GM18873 (cell line): ENCODE measurements around the gene PRPF31.
"Not testable (repeated sequence)": the region's sequence is repeated elsewhere in the genome, so short reads cannot be mapped to it uniquely, and the experiment has no call there.

Experiments used
- ATAC-seq: cut with Tn5 transposase; IDR thresholded peaks from one replicate; pipeline ENCODE4 v1.9.1; 2021; ENCODE audit warnings: mild to moderate bottlenecking, moderate library complexity, moderate number of reproducible peaks; ENCODE audit not compliant: unreplicated experiment, low FRiP score

PRPF31 gene

DNA sequence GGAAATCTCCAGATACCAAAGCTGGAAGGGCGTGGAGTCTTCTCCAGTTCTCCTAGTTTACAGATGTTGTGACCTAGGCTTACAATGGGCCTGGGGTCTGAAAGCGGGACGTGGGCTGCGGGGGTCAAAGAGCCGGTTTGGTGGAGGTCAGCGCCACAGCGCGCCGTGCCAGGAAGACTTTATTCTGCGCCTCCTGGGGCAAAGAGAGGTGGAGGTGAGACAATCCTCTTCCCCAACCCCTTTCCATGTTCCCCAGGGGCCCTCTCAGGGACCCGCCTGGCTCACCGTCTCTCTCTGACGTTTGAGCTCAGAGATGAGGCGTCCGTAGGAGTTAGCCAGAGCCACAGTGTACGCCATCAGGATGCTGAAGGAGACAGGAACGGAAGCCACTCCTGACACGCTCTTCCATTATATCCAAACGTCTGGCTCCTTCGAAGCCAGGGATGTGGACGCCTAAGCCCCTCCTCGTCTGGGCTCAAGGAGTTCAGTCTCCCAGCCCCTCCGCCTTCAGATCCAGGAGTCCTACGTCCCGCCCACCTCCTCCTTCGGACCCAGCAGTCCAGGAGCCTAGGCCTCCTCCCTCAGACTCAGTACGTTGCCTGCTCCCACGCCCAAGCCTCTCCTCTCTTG lies 44.7 kb downstream of the PRPF31 start:
- ATAC-seq, result no peak

DNA sequence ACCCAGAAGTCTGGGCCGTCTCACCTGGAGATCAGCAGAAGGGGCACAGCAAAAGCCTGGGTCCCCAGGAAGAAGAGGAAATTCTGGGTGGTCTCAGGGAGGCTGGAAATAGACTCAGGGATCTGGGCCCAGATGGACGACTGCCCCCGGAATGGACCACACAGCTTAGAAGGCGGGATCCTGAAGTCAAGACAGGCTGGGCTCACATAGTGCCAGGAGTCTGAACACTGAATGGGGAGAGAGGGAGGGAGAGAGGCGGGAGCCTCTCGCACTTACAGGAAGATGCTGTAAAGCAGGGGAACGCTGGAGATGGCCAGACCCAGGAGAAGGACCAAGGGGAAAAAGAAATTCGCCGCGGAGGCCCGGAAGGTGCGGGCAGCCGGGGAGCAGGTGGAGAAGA lies 45.3 kb downstream of the PRPF31 start:
- ATAC-seq, result no peak

DNA sequence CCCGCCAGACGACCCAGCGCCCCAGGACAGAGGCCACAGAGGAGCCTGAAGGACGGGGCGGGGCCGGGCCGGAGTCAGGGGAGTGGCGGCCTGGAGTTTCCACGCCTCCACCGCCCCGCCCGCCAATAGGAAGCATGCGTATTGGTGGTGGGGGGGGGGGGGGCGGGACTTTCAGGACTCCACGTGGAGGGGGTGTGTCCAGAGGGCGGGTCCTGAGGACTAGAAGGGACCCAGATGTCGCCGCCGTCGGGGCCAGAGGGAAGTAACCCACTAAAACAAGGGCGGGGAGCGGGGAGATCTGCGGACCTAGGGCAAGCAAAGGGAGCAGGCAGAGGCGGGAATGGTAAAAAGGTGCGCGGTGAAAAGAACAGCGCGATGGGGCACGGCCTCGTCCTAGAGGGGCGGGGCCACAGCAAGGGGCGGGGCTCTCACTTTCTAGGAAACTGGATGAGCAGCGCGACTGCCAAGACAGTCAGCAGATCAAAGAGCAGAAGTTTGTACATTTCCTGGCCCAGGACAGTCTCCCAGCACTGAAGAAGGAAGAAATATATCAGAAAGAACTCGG lies 46.8 kb downstream of the PRPF31 start:
- ATAC-seq, result no peak

DNA sequence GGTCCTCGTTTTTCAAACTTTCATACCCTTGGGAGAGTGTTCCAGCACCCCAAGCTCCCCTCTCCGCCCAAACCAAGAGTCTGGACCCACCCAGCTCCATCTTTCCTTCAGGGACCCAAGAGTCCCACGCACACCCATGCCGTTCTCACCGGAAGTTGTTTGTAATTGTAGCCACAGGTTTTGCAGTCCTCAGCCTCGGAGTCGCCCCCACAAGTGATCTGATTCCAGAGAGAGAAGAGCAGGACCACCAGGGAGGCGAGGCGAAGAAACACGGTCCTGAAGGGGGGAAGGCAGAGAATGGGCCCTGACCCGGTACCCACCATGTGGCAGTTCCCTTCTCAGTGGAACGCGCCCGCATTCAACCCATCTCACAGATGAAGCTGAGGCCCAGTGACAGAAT lies 47.3 kb downstream of the PRPF31 start:
- no peak for ATAC-seq

DNA sequence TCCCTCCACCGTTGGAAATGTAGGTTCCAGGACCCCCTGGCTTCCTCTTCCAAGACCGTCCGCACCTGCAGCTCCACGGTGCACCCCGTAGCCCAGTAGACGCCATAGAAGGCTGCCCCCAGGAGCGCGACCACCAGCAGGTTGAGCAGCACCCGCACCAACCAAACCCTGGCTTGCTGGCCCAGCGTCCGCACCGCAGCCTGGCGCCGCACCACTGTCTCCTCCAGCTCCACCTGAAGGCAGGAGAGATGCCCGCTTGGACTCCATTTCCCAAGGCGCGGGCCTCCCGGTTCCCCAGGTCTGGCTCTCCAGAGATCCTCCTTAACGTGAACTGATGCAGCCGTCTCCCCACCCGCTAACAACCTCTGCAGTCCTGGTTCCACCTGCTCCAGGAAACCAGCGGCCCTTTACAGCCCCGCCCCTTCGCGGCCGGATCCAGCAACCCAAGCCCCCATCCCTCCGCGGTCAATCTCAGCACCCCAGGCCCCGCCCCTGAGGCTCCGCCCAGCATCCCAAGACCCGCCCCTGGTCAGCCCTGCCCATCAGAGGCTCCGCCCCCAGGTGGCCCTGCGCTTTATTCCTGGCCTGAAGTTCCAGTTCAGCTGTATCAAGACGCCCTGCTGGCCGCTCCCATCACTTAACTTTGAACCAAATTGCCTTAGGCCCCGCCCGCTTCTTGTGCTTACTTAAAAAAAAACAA lies 49.0 kb downstream of the PRPF31 start:
- no peak for ATAC-seq

DNA sequence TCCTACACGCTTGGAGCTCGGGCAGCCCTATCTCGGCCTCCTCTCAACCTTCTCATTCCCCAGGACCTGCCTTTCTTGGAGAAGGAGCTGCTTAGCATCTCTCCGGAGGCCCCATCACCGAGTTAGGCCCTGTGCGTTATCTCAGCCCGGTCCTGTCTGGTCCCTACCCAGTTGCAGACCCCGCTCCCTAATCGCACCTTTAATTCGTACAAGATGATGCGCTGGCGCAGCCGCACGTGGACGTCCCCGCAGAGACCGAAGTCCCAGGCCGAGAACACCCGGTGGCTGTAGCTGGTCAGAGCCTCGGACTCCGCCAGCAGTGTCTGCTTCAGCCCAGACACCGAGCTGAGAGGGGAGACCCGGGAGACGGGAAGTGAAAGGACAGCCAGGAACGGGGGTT lies 49.7 kb downstream of the PRPF31 start:
- no peak for ATAC-seq

DNA sequence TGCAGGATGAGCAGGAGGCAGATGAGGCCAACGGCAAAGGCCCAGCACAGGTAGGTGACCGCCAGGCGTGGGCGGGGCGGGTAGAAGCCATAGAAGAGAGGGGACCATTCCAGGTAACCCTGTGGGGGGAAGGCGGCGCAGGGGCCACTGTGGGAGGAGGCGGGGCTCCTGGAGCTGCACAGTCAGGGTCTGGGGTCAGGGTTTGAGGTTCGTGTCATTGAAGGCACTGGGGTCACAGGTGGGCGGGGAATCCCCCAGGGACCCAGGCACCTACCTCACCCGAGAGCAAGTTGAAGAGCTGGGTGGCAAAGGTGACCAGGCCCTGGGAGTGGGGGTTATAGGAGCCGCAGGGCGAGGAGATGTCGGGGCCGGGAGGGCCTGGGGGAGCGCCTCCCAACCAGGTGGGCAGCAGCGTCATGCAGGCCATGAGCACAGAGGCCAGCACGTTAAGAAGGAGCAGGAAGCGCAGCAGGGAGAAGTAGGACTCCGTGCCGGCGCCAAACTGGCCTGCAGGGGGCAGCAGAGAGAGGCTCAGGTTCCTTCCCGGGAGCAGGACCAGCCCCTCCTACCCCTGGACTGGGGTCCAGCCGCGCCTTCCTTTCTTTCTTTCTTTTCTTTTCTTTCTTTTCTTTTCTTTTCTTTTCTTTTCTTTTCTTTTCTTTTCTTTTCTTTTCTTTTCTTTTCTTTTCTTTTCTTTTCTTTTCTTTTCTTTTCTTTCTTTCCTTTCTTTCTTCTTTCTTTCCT lies 52.8 kb downstream of the PRPF31 start:
- ATAC-seq, result no peak

DNA sequence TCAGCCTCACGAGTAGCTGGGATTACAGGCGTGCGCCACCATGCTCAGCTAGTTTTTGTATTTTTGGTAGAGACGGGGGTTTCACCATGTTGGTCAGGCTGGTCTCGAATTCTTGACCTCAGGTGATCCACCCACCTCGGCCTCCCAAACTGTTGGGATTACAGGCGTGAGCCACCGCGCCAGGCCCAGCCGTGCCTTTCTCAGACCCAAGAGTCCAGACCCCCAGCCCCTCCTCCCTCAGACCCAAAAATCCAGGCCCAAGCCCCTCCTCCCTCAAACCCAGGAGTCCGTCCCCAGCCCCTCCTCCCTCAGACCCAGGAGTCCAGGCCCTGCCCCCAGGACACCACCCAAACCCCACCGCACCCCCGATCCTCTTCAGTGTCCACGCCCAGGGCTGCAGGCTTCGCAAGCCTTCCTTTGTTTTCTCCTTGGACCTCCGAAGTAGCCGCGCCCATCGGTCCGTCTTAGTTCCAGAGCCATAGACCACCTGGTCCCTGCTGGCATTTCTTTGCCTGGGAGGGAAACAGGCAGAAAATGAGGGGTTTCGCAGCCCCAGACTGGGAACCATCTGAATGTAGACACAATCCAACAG lies 53.7 kb downstream of the PRPF31 start:
- no peak for ATAC-seq

DNA sequence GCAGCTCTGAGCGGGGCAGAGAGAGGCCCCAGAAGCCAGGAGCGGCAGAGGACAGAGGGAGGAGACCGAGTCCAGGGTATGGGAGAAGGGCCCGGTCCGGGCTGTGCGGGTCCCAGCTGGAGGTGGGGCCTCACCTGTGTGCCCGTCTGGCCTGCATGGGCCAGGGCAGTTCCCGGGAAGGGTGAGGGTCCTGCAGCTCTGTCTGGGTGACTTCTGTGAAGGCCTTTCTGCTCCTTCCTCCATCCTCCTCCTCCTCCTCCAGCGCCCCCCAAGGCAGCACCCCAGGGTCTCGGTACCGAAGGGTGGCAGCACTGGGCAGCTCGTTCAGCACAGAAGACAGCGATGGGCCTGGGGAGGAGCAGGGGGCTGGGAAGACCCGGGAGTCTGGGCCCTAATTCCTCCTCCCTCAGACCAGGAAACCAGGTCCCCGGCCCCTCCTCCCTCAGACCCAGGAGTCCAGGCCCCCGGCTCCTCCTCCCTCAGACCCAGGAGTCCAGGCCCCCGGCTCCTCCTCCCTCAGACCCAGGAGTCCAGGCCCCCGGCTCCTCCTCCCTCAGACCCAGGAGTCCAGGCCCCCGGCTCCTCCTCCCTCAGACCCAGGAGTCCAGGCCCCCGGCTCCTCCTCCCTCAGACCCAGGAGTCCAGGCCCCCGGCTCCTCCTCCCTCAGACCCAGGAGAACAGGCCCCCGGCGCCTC lies 56.3 kb downstream of the PRPF31 start:
- not testable (repeated sequence) for ATAC-seq

DNA sequence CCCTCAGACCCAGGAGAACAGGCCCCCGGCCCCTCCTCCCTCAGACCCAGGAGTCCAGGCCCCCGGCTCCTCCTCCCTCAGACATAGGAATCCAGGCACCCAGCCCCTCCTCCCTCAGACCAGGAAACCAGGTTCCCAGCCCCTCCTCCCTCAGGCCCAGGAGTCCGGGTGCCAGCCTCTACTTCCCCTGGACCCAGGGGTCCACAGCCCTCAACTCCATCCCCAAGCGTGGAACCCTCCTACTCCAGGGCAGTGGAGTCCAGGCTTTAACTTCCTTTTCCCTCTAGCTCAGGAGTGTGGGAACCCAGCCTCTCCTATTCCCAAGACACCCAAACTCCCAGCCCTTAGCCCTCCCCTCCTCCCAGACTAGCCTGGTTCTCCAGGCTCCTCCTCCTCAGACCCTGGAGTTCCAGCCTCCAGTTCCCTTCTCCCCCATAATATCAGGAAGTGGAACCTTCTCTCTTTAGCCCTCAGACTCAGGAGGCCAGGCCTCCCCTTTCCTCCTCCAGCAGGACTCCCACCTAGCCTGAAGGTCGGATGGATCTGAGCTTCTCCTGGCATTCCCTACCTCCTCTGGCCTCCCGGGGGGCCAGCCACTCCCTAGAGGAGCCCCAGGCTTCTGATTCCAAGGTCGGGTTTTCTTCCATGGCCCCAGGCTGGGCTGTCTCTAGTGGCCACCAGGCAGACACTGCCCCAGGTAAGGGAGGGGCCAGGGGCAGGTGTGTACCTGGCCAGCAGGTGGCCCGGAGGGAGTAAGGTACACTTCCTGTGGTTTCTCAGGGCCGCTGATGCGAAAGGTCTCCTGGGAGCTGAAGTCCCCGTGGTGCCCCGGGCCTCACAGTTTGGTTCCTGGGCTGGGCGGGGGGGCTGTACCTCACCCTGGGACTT lies 57.2 kb downstream of the PRPF31 start, which contains the start of gene TMC4:
TSS of gene TMC4 (minus strand) at position 690 of the 888 bp plus-strand sequence. CDS start at position 647, 43 bp downstream.
- ATAC-seq, result no peak

DNA sequence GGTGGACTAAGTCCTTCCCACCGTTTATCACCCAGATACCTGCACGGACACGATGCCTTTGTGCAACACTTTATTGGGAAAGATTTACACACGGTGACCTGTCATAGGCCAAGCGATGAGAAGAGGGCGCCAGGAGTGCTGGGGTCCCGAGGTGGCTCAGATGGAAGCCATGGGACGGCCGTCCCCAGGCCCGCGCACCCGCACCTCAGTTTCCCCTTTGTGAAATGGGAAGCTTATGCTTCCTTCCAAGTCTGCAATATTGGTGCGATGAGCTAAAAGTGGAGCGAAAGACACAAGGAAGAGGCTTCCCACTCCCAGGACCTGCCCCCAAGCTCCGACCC lies 57.8 kb downstream of the PRPF31 start:
- no peak for ATAC-seq

DNA sequence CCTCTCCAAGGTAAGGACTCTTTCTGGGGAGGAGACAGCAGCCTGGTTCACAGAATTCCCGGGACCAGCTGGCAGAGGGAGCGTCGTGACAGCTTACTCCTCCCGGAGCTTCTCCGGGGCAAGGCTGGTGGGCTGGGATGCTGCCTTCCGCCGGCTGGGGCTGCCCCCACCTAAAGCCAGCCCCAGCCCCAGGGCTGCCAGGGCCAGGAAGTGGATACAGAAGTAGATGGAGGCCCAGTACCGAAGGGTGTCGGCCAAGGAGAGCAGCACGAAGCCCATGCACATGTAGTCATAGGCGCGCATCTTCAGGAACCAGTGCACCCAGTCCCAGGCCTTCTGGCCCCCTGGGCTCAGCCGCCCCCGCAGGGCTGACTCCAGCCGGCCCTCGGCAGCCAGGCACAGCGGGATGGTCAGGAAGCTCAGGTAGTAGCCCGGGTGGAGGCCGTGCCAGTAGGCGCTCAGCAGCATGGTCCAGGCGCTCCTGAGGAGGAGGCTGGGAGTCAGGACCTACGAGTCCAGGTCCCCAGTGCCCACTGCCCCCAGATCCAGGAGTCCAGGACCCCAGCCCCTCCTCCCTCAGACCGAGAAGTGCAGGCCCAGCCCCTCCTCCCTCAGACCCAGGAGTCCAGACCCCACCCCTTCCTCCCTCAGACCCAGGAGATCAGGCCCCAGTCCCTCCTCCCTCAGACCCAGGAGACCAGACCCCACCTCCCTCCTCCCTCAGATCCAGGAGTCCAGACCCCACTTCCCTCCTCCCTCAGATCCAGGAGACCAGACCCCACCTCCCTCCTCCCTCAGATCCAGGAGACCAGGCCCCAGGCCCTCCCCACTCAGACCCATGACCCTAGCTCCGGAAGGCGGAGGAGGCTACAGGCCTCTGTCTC lies 58.6 kb downstream of the PRPF31 start:
- ATAC-seq, result no peak

DNA sequence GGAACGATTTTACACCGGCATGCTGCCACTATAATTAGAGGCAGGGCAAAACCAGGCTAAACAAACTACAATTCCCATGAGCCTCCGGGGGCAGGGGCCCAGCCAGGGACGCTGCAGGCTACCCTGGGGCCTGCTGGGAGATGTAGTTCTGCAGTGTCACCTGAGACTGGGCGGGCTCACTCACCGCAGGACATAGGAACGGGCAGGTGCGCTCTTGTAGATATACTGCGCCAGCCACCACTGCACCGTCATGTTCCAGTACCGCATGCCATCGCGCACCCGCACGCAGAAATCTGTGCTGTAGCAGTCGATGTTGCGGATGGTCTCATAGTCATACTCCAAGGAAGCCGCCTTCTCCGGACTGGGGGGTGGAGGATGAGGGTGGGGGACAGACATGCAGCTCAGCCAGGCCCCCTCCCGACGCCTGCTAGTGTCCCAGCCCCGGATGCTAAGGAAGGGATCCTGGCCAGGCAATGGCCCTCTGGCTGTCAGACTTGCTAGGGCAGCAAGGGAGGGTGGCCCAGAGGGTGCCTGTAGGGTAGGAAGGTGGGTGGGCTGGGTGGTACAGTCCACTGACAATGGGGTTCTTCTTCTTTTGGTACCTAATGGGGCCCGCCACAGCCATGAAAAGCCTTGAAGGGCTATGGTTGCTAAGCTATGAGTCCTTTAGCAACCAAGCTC lies 63.2 kb downstream of the PRPF31 start:
- ATAC-seq, result no peak

DNA sequence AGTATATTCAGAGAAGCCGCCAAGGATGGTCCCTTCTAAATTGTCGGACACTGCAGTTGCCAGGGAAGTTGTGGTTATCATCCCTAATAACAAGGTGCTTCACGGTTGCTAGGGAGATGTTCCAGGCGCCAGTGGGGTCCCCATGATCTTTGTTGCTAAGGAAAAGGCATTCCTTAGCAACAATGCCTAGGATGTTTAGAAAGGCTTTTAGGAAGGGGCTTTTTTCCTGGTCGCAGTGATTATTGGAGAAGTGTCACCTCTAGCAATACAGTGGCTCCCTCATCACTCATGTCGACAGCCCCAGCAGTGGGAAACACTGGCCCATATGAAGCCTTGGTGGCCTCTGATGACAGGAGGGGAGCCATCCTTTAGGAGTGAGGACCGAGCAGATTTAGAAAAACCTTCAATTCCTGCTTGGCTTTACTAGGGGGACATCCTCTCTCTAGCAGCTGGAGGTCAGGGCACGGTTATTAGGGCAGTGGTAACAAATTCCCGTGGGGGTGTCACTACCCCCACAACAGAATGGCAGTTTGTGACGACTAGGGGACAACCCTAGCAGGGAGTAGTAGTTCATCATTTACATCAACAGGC lies 63.8 kb downstream of the PRPF31 start:
- ATAC-seq, result no peak

DNA sequence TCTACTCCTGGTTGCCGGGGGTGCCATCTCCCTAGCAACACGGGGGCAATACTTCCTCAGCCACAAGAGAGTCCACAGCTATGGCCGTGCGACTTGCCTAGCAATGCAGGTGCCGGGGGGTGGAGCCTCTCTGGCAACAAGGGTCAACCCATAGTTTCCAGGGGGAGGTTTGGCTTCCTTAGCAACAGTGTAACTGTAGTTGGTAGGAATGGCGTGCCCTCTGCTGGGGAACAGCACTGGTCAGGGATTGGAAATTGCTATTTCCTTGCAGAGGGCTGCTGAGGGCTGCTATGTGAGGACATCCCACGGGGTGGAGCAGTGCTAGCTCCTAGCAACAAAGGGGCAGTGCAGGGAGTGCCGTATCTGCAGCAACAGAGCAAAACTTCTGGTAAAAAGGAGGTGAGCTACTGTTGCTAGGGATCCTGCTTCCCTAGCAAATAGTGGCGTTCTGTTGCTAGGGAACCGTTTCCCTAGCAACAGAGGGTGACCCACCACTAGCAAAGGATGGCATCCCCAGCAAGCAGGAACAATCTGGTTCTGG lies 64.4 kb downstream of the PRPF31 start:
- ATAC-seq, result no peak

DNA sequence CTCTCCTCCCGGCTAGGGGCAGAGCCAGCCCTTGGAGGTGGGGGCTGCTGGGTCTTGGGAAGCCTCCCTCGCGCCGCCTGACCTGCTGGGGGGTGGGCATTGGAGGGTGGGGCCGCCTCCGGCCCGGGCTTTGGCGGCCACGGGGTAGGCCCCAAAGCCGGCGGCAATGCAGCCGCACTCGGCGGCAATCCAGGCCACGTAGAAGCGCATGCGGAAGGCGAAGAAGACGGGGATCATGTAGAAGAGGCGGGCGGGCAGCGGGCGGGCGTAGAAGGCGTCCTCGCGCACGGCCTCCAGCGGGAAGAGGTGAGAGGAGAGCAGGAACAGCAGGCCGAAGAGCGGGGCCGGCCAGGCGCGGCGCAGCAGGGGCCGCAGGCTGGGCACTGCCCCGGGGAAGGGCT lies 65.1 kb downstream of the PRPF31 start:
- ATAC-seq, result no peak
